ENCODE results near the gene FLNA. TPM values are rescaled to one million over a fixed set of nuclear protein-coding genes. Genes with fewer than 3 reads are reported as not detected.

The FLNA gene
- total RNA-seq, 6 donors from 2014 or later, result 800 to 1,760 (median 1,298) TPM

DNA sequence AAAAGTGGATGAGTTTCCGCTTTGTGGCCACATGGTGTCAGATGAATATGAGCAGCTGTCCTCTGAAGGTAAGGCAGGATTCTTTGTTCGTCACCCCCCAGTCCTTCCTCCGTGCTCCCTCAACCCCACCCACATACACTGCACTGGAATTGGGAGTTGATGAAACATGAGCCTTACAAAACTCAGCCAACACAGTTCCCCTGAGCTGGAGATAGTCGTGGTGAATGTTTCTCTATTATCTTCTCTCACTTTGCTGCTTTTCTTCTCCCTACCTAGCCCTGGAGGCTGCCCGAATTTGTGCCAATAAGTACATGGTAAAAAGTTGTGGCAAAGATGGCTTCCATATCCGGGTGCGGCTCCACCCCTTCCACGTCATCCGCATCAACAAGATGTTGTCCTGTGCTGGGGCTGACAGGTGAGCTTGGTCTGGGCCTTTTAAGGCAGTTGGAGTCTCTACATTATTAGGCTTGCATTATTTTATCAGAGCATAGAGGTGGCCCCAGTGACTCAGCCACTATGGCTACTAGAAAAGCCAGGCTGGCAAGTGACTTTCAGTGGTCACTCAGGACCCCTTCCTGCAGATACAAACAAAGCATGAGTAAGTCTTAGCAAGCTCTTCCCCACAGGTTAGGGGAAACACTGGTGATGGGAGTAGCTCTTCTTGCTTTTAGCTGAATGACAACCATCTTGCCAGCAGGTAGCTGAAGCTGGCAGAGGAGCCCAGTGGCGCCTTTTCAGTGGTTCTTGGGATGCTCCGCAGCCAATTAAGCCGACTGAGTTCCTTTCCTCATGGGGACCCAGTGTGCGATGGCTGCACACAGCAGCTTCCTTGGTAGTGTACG, 25.3 kb upstream of the FLNA start:
- Histone ChIP-seq H3K9me3 (peaks cover 0 to 14% (median 0%) of the 10 kb centered on the region in 4 donors), H3K27ac (peak overlapping the region; percentile 95 to 98 (median 97)), H3K4me1 (peaks cover 7 to 35% (median 7%) of the 10 kb centered on the region in 4 donors), H3K36me3 (peaks cover 0 to 37% (median 13%) of the 10 kb centered on the region in 4 donors), H3K27me3 (no peaks in the 10 kb centered on the region), H3K4me3 (peak overlapping the region; percentile 53 to 83 (median 73))
- no peak for TF ChIP-seq POLR2A (IDR thresholded peaks at IDR 0.05)
- TF ChIP-seq, protein P1, sequence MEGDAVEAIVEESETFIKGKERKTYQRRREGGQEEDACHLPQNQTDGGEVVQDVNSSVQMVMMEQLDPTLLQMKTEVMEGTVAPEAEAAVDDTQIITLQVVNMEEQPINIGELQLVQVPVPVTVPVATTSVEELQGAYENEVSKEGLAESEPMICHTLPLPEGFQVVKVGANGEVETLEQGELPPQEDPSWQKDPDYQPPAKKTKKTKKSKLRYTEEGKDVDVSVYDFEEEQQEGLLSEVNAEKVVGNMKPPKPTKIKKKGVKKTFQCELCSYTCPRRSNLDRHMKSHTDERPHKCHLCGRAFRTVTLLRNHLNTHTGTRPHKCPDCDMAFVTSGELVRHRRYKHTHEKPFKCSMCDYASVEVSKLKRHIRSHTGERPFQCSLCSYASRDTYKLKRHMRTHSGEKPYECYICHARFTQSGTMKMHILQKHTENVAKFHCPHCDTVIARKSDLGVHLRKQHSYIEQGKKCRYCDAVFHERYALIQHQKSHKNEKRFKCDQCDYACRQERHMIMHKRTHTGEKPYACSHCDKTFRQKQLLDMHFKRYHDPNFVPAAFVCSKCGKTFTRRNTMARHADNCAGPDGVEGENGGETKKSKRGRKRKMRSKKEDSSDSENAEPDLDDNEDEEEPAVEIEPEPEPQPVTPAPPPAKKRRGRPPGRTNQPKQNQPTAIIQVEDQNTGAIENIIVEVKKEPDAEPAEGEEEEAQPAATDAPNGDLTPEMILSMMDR (IDR thresholded peaks at IDR 0.05), result no peak
- no peak for TF ChIP-seq POLR2AphosphoS5 (IDR thresholded peaks at IDR 0.05)
- TF ChIP-seq EP300 (IDR thresholded peaks at IDR 0.05), result no peak
- DNase-seq, result no peak
- WGBS, 2 donors, result 9 to 64% methylated on average over 8 to 14 of the region's 14 CpGs
- ATAC-seq (ENCODE audit: low FRiP score in 2 of 2), result no peak

DNA sequence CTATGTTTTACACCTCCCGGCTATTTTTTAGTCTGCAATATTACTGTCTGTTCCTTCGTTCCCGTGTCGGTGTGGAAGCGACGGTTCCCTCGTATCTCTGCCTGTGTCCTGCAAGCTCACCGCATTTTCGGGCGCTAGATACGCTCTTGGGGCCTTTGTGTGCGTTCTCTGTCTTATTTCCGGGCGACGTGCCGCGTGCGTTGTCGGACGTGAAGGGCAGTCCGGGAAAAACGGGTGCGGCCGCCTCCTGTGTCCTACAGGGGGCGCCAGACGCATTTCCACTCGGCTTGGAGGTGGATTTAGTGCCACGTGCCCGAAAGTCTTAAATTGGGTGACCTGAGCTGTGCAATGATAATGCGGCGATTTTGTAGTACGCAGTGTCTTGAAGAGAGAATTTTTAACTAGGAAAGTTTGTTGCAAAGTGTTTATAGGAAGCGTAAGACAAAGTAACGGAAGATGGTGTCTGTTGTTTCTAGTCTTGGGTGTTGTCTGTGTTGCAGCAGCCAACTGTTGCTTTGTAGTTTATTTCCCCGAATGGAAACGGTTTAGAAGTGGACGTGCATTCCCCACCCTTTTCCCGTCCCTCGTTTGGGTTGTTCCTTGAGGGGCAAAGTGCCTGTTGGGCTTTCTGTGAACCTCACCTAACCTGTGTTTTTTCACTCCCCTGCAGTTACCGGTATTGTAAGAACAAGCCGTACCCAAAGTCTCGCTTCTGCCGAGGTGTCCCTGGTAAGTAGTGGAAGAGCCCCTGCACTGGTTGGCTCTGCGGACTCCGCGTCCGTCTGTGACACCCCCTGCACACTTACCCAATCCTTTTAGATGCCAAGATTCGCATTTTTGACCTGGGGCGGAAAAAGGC, 24.5 kb upstream of the FLNA start:
- peak overlapping the region; percentile 53 to 83 (median 73) for H3K4me3 ChIP-seq
- ATAC-seq (ENCODE audit: low FRiP score in 2 of 2) (peak; percentile 78 to 84), DNase-seq (peak; percentile 89)
- H3K27me3 ChIP-seq, result no peaks in the 10 kb centered on the region
- H3K36me3 ChIP-seq, result peaks cover 0 to 37% (median 13%) of the 10 kb centered on the region in 4 donors
- peak overlapping the region; percentile 95 to 98 (median 97) for H3K27ac ChIP-seq
- WGBS, 2 donors, result 0 to 43% methylated on average over 11 to 49 of the region's 49 CpGs
- TF ChIP-seq POLR2AphosphoS5 (IDR thresholded peaks at IDR 0.05), result peak in 1 of 2 donors; percentile 55
- TF ChIP-seq, protein P1 (IDR thresholded peaks at IDR 0.05), result peak; percentile 74 to 89 (median 82)
- no peak for TF ChIP-seq EP300 (IDR thresholded peaks at IDR 0.05)
- no peak for TF ChIP-seq POLR2A (IDR thresholded peaks at IDR 0.05)
- peaks cover 0 to 14% (median 0%) of the 10 kb centered on the region in 4 donors for H3K9me3 ChIP-seq
- H3K4me1 ChIP-seq, result peaks cover 7 to 35% (median 7%) of the 10 kb centered on the region in 4 donors

DNA sequence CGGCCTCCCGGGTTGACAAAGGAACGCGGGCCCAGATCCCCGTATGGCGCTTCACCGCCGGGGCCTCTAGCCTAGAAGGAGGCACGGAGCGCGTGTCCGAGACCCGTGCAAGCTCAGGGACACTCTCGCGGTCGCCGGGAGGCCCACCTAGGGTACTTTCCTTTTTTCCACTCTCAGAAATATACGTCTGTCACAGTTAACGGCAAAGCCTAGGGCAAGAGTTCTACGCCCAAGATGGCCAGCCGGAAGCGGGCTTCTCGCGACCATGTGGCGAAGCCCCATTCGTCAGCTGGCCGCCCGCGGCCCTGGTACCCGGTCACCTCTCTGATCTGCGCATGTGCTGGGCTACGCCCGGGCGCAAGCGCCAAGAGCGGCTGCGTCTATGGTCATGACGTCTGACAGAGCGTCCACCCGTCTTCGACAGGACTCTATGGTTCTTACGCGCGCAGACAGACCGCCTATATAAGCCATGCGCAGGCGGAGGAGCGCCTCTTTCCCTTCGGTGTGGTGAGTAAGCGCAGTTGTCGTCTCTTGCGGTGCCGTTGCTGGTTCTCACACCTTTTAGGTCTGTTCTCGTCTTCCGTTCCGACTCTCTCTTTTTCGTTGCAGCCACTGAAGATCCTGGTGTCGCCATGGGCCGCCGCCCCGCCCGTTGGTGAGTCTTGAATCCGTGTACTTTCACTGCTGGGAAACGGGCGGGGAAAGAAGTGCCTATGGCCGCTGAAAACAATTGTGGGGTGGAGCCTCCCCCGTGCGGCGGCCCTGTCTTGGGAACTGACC, 23.6 kb upstream of the FLNA start, which contains the start of gene RPL10:
TSS of gene RPL10 (plus strand) at position 490 of the 780 bp plus-strand sequence. CDS start at position 633, 143 bp downstream.
- H3K27ac ChIP-seq, result peak within 1 kb of the TSS; percentile 95 to 98 (median 97)
- no peaks in the 10 kb centered on the region for H3K27me3 ChIP-seq
- ATAC-seq (ENCODE audit: low FRiP score in 2 of 2) (peak; percentile 94), DNase-seq (peak; percentile 92 to 96)
- peaks cover 0 to 14% (median 0%) of the 10 kb centered on the region in 4 donors for H3K9me3 ChIP-seq
- TF ChIP-seq POLR2AphosphoS5 (IDR thresholded peaks at IDR 0.05) (peak; percentile 99 to 100), POLR2A (IDR thresholded peaks at IDR 0.05) (peak; percentile 79 to 98 (median 91)), EP300 (IDR thresholded peaks at IDR 0.05) (peak in 1 of 4 donors; percentile 89)
- TF ChIP-seq, protein P1 (IDR thresholded peaks at IDR 0.05), result no peak
- H3K4me3 ChIP-seq, result peak within 1 kb of the TSS; percentile 53 to 83 (median 73)
- H3K4me1 ChIP-seq, result peaks cover 7 to 35% (median 7%) of the 10 kb centered on the region in 4 donors
- H3K36me3 ChIP-seq, result peaks cover 0 to 34% (median 13%) of the 10 kb centered on the region in 4 donors
- WGBS, 2 donors, result 40% methylated on average over 69 of the region's 69 CpGs; no CpG with 5 or more reads in 1 of the 2 donors
